ENCODE measurements around the gene TAP1. TPM values are rescaled to one million over a fixed set of nuclear protein-coding genes. Genes with fewer than 3 reads are reported as not detected.

Gene TAP1, protein sequence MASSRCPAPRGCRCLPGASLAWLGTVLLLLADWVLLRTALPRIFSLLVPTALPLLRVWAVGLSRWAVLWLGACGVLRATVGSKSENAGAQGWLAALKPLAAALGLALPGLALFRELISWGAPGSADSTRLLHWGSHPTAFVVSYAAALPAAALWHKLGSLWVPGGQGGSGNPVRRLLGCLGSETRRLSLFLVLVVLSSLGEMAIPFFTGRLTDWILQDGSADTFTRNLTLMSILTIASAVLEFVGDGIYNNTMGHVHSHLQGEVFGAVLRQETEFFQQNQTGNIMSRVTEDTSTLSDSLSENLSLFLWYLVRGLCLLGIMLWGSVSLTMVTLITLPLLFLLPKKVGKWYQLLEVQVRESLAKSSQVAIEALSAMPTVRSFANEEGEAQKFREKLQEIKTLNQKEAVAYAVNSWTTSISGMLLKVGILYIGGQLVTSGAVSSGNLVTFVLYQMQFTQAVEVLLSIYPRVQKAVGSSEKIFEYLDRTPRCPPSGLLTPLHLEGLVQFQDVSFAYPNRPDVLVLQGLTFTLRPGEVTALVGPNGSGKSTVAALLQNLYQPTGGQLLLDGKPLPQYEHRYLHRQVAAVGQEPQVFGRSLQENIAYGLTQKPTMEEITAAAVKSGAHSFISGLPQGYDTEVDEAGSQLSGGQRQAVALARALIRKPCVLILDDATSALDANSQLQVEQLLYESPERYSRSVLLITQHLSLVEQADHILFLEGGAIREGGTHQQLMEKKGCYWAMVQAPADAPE
- 28.3 to 38.6 TPM (median 34.4 TPM) in 5 replicates for total RNA-seq (2022; extraction: Qiagen RNA extraction; ENCODE audit: low read depth)

GRCh38 chr6:32853541-32854375 lies at the start of gene TAP1, which contains the start of gene PSMB9:
TAP1 (minus strand) TSS chr6:32853704; CDS start chr6:32853636, 68 bp downstream.
PSMB9 (plus strand) TSS chr6:32854192; CDS start chr6:32854230, 38 bp downstream.

GRCh38 chr6:32843979-32844838 lies 9.3 kb downstream of the TAP1 start, which contains the start of gene PSMB8:
PSMB8 (minus strand) TSS chr6:32844047; CDS start chr6:32843996, 51 bp downstream.

DNA sequence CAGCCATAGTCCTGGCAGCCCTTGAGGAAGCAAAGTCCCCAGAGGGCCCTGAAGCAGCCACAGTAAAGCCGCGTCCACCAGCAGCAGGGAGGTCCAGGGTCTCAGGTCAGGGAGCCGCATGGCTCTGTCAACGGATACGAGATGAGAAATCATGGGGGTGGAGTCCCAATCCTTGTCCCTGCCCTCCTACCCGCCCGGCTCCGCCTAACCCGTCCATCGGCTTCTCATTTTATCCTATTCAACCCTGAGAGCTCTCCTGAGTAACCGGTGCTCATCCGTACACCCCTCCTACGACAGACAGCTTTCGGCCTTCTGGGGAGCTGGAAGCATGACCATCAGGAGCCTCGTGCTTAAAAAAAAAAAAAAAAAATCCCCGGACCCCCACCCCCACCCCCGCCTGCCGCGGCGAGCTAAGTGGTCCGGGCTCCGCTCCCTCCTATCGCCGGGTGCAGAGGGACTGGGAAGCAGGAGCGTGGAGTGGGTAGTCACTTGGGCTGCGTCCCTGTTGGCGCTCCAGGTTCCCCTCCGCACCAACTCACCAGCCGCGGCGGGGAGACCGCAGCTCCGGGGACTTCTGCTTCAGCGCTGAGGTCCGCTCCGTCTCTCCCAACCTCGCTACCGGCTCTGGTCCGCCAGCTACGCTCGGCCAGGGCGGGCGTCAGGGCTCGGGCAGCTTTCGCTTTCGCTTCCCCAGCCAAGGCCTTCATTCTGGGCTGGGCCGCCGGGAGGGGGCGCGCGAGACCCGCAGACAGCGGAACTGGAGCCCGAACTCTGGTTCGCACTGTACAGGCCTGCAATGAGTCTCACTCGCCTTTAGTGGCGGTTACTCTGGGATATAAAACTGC lies 15.2 kb downstream of the TAP1 start, which contains the start of gene TAP2:
Gene TAP2, minus strand, starts transcription at position 626 of the 845 bp plus-strand sequence. Its CDS starts 506 bp downstream, at position 120.

DNA sequence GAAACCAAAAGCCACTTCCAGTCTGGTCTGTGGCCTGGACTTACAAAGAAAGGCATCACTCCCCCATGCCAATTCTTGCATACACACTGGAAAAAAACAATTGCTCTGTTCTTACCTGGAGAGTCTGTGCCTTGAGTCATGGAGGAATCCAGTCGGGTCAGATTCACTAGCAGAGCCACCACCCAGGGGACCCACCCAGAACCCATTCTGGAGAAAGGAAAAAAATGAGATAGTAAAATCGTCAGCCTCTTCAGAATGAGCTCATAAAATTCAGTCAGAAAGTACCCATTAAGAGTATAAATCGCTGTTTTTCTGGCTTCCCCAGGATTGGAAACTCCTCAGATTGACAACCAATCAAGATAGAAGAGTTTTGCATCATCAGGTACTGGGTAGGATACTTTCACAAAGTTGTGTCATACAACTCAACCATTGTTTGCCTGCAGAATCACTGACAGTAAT lies 36.7 kb downstream of the TAP1 start, which contains the start of gene HLA-DOB:
Gene HLA-DOB, minus strand, starts transcription at position 257 of the 459 bp plus-strand sequence. Its CDS starts 51 bp downstream, at position 206.

Other genes starting within 250 kb of the TAP1 start
- gene HLA-DQA1, start 216.3 kb downstream of the TAP1 start, total RNA-seq (2022; extraction: Qiagen RNA extraction; ENCODE audit: low read depth), result not detected in 5 replicates
- gene HLA-DQB1, start 187.0 kb downstream of the TAP1 start, total RNA-seq (2022; extraction: Qiagen RNA extraction; ENCODE audit: low read depth), result not detected in 5 replicates
- not detected in 5 replicates for gene HLA-DQA2, start 112.3 kb downstream of the TAP1 start, total RNA-seq (2022; extraction: Qiagen RNA extraction; ENCODE audit: low read depth)
- gene HLA-DQB2, start 90.2 kb downstream of the TAP1 start, total RNA-seq (2022; extraction: Qiagen RNA extraction; ENCODE audit: low read depth), result not detected in 5 replicates
- 0.16 to 0.23 TPM in 2 of 5 replicates, not detected in the others for gene HLA-DOB, start 36.7 kb downstream of the TAP1 start, total RNA-seq (2022; extraction: Qiagen RNA extraction; ENCODE audit: low read depth)
- gene TAP2, start 15.0 kb downstream of the TAP1 start, total RNA-seq (2022; extraction: Qiagen RNA extraction; ENCODE audit: low read depth), result 10.9 to 20.6 TPM (median 17.8 TPM) in 5 replicates
- gene PSMB8, start 9.7 kb downstream of the TAP1 start, total RNA-seq (2022; extraction: Qiagen RNA extraction; ENCODE audit: low read depth), result 18.6 to 22.5 TPM (median 20.0 TPM) in 5 replicates
- gene PSMB9, start 488 bp upstream of the TAP1 start, total RNA-seq (2022; extraction: Qiagen RNA extraction; ENCODE audit: low read depth), result 15.8 to 24.7 TPM (median 19.0 TPM) in 5 replicates
- 1.1 to 2.2 TPM (median 1.8 TPM) in 5 replicates for gene HLA-DMB, start 87.3 kb upstream of the TAP1 start, total RNA-seq (2022; extraction: Qiagen RNA extraction; ENCODE audit: low read depth)
- gene HLA-DMA, start 99.4 kb upstream of the TAP1 start, total RNA-seq (2022; extraction: Qiagen RNA extraction; ENCODE audit: low read depth), result 2.7 to 3.6 TPM (median 3.2 TPM) in 5 replicates
- gene BRD2, start 114.9 kb upstream of the TAP1 start, total RNA-seq (2022; extraction: Qiagen RNA extraction; ENCODE audit: low read depth), result 127 to 155 TPM (median 130 TPM) in 5 replicates
- not detected in 5 replicates for gene HLA-DOA, start 155.9 kb upstream of the TAP1 start, total RNA-seq (2022; extraction: Qiagen RNA extraction; ENCODE audit: low read depth)
- 0.05 TPM in 1 of 5 replicates, not detected in the others for gene HLA-DPA1, start 219.9 kb upstream of the TAP1 start, total RNA-seq (2022; extraction: Qiagen RNA extraction; ENCODE audit: low read depth)
- gene HLA-DPB1, start 222.3 kb upstream of the TAP1 start, total RNA-seq (2022; extraction: Qiagen RNA extraction; ENCODE audit: low read depth), result not detected in 5 replicates